ENCODE results near the gene MATN4. TPM values are rescaled to one million over a fixed set of nuclear protein-coding genes. Genes with fewer than 3 reads are reported as not detected.
"Not testable (repeated sequence)": the region's sequence is repeated elsewhere in the genome, so short reads cannot be mapped to it uniquely, and the experiment has no call there.

Gene MATN4
- total RNA-seq = under 1 TPM in 2 of 3 donors, not detected in 1; 0.17 to 0.22 TPM
- long read RNA-seq, donor 1 = 0 reads
- long read RNA-seq, donor 2 = 0 reads

DNA sequence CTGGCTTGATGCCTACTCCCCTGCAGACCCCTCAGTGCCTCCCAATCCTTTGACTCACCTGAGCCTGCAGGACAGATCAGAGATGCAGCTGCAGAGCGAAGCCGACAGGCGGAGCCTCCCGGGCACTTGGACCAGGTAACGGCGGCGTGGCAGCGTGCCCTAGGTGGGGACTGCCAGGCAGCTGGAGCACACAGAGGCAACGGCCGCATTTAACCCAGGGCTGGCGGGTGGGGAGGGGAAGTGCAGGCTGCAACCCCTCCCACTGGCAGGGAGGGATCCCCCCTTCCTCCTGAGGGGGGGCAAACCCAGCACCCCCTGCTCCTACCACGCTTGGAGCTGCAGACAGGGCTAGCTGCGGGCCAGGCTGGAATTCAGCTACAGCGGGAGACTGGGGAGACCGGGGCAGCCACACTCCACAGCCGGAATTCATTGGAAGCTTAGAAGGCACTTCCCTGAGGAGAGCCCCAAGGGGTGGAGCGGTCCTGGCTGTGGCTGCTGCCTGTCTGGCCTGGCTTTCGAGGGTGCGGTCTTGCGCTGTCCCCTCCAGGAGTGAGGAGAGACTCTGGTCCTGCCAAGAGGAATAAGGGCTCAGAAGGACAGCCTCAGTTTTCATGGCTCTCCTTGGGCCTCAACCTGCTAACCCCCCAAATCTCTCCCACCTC lies at the start of gene MATN4:
MATN4 (minus strand) TSS at position 183 of the 662 bp plus-strand sequence. CDS start 2,717 bp downstream, outside the sequence.
- intact Hi-C loops (cut with DNase I, micrococcal nuclease) = no loop called here
- H3K4me1 ChIP-seq (ENCODE audit: low read depth) = no peaks in the 10 kb centered on the region
- H3K9me3 ChIP-seq = no peaks in the 10 kb centered on the region
- no peak within 1 kb of the TSS for H3K4me3 ChIP-seq
- DNase-seq = peak; percentile 52 to 70 (median 65)
- H3K36me3 ChIP-seq (ENCODE audit: low read depth) = no peaks in the 10 kb centered on the region
- ATAC-seq = peak; percentile 77
- TF ChIP-seq CTCF (IDR thresholded peaks at IDR 0.05) = no peak

DNA sequence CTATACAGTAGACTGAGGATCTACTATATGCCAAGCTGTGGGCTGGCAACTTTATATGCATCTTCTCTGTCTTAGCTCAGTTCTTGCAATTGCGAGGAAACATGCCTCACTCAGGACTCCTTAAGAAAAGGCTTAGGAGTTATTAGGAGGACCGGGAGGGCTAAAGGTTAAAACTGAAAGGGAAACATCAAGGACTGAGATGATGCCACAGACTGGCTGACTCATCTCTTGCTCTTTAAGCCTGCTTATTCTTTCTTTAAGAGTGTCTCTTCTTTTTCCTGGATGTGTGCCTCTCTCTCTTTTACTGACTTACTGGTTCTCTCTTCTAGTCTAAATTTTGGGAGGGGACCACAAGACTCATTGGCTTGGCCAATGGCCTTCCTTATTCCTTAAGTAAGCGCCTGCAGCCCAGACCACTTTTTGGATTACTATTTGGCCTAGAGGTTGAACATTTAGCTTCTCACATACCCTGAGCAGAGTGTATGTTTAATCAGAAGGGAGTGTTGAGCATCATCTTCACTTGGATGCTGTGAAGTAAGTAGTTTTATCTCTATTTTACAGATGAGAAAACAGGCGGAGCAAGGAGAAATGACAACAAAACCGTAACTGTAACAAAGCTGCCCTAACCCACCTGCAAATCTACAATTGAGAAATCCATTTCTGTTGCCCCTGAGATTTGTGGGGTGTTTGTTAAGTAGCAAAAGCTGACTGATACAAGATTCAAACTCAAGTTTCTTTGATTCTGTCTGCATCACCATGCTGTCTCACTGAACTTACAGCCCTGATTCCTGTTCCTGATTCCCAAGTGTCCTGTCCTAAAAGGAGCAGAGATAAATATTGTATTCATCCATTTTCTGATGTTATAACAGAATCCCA lies 47.3 kb upstream of the MATN4 start:
- intact Hi-C loops (cut with DNase I, micrococcal nuclease) = no loop called here
- ATAC-seq (peak; percentile 49), DNase-seq (no peak)
- peaks cover 23% of the 10 kb centered on the region for H3K4me1 ChIP-seq (ENCODE audit: low read depth)
- no peak for TF ChIP-seq CTCF (IDR thresholded peaks at IDR 0.05)
- no peaks in the 10 kb centered on the region for H3K9me3 ChIP-seq
- no peak overlapping the region for H3K4me3 ChIP-seq
- H3K36me3 ChIP-seq (ENCODE audit: low read depth) = no peaks in the 10 kb centered on the region

- ATAC-seq (no peak), DNase-seq (no peak)
- intact Hi-C loops (cut with DNase I, micrococcal nuclease) = no loop called here
- no peak for TF ChIP-seq CTCF (IDR thresholded peaks at IDR 0.05)
- no peak overlapping the region for H3K4me3 ChIP-seq
- peaks cover 15% of the 10 kb centered on the region for H3K4me1 ChIP-seq (ENCODE audit: low read depth)
- H3K9me3 ChIP-seq = no peaks in the 10 kb centered on the region
- no peaks in the 10 kb centered on the region for H3K36me3 ChIP-seq (ENCODE audit: low read depth)
Observed at GRCh38 chr20:45354423-45355208, 46.5 kb upstream of the MATN4 start.

GRCh38 chr20:45353746-45354145 lies 45.6 kb upstream of the MATN4 start:
- H3K9me3 ChIP-seq = no peaks in the 10 kb centered on the region
- TF ChIP-seq CTCF (IDR thresholded peaks at IDR 0.05) = no peak
- peaks cover 12% of the 10 kb centered on the region for H3K4me1 ChIP-seq (ENCODE audit: low read depth)
- H3K36me3 ChIP-seq (ENCODE audit: low read depth) = no peaks in the 10 kb centered on the region
- no peak overlapping the region for H3K4me3 ChIP-seq
- DNase-seq = no peak
- intact Hi-C loops (cut with DNase I, micrococcal nuclease) = no loop called here
- ATAC-seq = no peak

DNA sequence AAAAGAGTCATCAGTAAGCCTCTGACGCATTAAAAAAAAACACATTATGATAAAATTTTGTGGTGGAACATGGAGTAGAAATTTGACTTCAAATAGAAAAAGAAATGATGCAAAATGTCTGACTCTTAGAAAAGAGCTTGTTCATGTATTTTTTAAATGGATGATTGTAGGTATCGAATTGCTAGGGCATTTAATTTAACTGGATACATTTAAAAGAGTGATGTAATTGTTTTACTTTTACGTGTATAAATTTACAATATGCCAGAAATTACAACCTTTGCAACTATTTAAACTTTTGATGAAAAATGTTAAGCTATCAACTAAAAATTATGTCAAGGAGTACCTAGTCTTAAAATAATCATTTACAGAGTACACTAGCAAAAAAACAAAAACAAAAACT lies 44.6 kb upstream of the MATN4 start:
- no peak for TF ChIP-seq CTCF (IDR thresholded peaks at IDR 0.05)
- DNase-seq (no peak), ATAC-seq (no peak)
- Histone ChIP-seq H3K9me3 (no peaks in the 10 kb centered on the region), H3K36me3 (ENCODE audit: low read depth) (no peaks in the 10 kb centered on the region), H3K4me1 (ENCODE audit: low read depth) (peaks cover 10% of the 10 kb centered on the region), H3K4me3 (no peak overlapping the region)
- intact Hi-C loops (cut with DNase I, micrococcal nuclease) = no loop called here

DNA sequence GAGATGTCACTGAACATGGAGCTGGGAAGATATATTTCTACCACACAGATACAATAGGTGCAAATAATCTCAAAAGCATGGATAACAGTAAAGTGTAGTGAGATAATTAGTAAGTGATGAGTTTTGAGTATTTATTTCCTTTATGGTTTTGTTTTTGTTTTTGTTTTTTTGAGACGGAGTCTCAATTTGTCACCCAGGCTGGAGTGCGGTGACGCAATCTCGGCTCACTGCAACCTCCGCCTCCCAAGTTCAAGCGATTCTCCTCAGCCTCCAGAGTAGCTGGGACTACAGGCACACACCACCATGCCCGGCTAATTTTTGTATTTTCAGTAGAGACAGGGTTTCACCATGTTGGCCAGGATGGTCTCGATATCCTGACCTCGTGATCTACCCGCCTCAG lies 42.7 kb upstream of the MATN4 start:
- H3K9me3 ChIP-seq; H3K36me3 ChIP-seq (ENCODE audit: low read depth); ATAC-seq; H3K4me3 ChIP-seq; intact Hi-C loops (cut with DNase I, micrococcal nuclease); H3K4me1 ChIP-seq (ENCODE audit: low read depth); DNase-seq: not testable (repeated sequence)
